Measurements from ENCODE around the gene PTPN3.
"Not testable (repeated sequence)": the region's sequence is repeated elsewhere in the genome, so short reads cannot be mapped to it uniquely, and the experiment has no call there.

PTPN3 gene

DNA sequence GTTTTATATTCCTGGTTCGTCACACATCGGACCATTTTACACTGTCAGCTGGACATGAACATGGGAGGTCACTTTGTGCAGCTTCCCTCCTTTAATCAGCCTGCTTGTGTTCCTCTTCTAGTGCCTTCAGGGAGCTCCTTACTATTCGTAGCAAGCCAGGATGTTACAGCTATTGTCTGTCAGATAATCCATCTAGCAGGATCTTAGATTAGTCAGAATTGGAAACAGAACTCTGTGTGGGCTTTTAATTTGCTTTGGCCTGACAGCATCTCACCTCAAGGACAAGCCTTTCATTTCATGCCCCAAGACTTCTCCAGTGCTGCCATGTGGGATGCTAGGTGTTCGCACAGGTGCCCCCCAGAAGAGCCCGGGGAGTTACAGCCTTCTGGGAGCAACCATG lies 147.1 kb downstream of the PTPN3 start:
- DNase-seq (ENCODE audit: low read depth in 2 of 2, low spot score in 1 of 2) = no peak

- no peak for DNase-seq (ENCODE audit: low read depth in 2 of 2, low spot score in 1 of 2)
These were observed 148.7 kb downstream of the PTPN3 start for GRCh38 chr9:109349421-109349846.

DNA sequence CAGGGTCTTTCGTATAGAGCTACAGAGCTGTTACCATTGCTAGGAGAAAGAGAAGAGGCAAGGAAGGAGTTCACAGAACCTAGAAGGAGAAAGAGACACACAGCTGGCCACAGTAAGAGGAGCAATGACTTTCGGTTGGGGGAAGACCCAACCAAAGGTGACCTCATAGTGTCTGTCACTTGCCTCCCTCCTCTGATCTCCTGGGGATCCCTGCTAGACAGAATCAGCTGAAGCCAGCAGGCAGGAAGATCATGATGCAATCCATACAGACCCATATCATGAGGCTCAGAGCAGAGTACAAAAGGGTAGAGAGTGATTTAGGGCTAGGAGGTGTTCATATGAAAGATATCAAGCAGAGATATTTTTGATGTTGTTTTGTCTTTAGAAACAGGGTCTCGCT lies 151.2 kb downstream of the PTPN3 start:
- DNase-seq (ENCODE audit: low read depth in 2 of 2, low spot score in 1 of 2) = no peak

DNA sequence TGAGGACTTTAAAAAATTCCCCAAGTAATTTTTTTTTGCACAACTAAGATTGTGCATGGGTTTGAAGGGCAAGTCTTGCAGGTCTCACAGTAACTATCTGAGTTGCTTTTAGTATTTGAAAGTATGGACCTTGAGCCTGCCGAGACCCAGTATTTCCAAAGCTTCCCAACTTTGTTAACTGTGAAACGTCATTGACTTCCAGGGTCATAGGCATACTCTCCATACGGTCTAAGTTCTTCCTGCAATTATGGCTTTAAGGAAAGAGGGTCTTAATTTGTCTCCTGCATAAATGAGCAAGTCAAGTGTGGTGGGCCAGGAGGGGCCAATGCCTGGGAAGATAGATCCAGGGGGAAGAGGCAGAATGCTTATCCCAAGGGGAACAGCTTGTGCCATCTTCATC lies 153.2 kb downstream of the PTPN3 start:
- no peak for DNase-seq (ENCODE audit: low read depth in 2 of 2, low spot score in 1 of 2)

- DNase-seq (ENCODE audit: low read depth in 2 of 2, low spot score in 1 of 2) = no peak
These were observed 155.2 kb downstream of the PTPN3 start for GRCh38 chr9:109342878-109343277.

DNA sequence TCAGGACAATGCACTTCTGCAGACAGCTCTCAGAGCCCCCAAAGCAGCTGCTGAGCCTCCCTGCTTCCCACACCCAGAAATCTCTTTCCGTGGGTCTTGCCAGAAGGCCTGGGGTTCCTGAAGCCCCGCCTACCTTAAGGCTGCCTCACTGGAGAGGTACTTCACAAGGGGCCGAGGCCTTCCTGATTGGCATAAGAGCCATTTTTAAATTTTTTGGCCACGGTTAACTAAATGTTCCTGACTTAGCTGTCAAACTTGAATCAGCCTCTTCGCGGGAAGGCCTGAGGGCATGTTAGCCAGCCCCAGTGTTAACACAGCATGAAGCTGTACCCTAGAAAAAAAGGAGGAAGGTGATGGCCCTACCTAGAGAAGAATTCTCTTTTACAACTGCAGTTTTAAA lies 156.5 kb downstream of the PTPN3 start:
- no peak for DNase-seq (ENCODE audit: low read depth in 2 of 2, low spot score in 1 of 2)

- not testable (repeated sequence) for DNase-seq (ENCODE audit: low read depth in 2 of 2, low spot score in 1 of 2)
These were observed 157.1 kb downstream of the PTPN3 start for GRCh38 chr9:109340979-109341378.

DNA sequence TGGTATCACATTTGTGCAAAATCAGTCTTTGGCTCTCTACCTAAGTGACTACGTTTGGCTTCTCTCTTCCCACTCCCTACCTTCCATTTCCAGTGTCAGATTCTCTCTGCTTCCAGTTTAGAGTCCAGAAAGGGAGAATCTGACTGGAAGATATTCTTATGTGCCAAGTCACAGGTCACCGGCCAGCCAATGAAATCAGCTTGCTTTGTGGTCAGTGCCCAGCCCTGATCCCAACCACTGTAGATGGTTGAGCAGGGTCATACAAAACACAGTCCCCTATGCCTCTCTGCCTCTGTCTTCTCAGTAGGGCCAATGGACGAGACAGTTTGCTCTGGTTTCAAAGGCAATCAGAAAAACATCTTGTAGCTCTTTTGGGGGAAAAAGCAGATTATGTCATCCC lies 161.7 kb downstream of the PTPN3 start:
- DNase-seq (ENCODE audit: low read depth in 2 of 2, low spot score in 1 of 2) = no peak

DNA sequence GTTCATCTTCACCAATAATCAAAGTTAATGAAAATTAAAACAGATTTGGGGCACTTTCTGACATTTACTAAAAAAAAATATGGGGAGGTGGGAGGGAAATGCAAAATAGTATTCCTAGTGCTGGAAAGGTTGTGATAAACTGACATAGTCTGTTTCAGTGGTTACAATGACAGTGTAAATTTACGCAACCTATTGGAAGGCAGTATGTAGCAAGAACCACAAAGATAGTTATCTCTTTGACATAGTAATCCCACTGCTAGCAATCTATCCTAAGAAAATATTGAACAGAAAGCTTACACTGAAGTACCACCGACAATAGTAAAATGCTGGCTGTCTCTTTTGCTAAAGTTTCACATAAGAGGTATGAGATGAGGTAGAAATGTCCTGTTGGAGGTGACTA lies 162.2 kb downstream of the PTPN3 start:
- no peak for DNase-seq (ENCODE audit: low read depth in 2 of 2, low spot score in 1 of 2)

DNA sequence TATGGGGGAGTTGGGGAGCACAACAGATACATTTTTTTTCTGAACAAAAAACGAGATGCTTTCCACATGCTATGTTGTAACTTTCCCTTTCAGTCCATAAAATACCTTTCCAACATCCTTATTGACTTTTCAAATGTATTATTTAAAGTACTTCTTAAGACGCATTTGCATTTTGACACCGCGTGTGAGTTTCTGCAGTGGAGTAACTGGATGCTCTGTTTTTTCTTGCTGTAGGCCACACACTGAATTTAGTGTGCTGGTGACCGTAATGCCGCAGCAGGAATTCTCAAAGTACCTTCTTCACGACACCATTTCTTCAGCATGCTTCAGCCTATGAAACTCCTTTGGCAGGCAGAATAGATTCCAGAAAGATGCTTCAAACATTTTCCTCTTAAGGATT lies 163.0 kb downstream of the PTPN3 start:
- no peak for DNase-seq (ENCODE audit: low read depth in 2 of 2, low spot score in 1 of 2)

DNA sequence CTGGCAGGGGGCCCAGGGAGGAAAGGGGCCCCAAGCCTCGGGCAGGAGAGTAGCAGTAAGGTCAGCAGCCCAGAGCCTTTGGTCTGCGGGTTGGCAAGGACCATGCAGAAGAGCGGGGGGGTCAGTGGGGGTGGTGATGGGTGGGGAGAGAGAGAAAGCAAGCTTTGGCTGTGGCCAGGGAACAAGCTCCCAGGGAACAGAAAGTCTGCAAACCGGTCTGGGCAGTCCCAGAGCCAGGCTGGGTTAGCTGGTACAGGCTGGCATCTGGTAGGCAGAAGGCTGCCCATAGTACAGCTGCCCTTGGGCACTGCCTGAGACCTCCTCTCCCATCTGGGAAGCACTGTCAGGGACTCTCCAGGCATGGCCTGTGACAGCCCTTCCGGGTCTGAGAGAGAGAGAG lies 166.8 kb downstream of the PTPN3 start:
- DNase-seq (ENCODE audit: low read depth in 2 of 2, low spot score in 1 of 2) = no peak

DNA sequence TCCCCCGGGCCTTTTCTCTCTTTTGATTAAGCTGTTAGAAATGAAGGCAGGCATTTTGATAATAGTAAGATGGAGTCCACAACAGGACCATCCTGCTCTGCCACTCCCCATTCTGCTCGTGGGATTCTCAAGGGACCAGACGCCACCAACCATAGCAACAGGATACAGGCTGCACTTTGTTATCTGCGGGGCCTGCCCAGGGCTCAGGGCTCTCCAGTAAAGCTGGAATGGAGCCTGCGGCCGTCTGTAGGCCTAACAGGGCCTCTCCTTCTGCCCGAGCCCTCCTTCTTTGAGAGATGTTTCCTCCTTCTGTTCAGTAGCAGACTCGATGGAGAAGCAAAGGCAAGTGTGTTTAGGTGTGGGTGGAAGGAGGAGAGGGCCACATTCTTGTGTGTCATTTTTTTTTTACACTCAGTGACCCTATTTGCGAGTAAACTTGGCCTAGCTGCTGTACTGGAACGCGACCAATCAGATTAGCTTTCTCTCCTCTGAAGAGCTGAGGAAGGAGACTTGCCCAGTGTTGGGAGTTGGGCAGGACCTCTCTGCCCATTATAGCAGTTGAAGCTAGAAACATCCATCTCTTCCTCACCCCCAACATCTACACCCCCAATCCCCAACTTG lies 168.4 kb downstream of the PTPN3 start:
- no peak for DNase-seq (ENCODE audit: low read depth in 2 of 2, low spot score in 1 of 2)

DNA sequence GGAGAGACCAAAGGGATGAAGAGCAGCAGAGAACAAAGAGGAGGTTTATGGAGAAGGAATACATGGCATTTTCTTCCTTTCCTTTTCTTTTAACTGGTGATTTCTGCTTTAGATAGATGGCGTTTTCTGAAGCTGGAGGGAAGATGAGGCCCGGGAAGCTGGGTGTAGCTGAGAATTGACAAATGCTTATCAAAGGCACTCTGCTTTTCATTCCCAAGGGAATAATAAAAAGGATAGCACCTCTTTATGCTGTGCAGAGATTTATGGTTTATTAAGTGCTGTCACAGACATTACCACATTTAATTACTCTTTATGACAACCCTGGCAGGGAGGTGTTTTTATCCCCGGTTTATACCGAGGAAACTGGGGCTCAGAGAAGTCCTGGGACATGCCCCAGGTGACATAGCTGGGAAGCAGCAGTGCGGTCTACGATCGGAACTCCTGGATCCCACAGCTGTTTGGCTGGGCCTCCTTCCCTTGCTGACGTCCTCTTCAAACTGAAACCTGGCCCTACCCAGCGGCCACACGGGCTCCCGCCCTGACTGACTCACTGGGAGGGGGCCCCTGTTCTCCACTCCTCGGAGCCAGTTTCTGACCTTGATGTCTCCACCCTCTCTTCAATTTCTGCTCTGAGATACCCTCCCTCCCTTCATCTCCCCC lies 169.0 kb downstream of the PTPN3 start:
- no peak for DNase-seq (ENCODE audit: low read depth in 2 of 2, low spot score in 1 of 2)

Data from stimulated activated CD8-positive, alpha-beta memory T cell treated with anti-CD3 and anti-CD28 coated beads, Interleukin-4, amount 100 ng/mL, for 1 hour (primary cell).